Measurements from ENCODE around the gene ZNF543.

Gene ZNF543

DNA sequence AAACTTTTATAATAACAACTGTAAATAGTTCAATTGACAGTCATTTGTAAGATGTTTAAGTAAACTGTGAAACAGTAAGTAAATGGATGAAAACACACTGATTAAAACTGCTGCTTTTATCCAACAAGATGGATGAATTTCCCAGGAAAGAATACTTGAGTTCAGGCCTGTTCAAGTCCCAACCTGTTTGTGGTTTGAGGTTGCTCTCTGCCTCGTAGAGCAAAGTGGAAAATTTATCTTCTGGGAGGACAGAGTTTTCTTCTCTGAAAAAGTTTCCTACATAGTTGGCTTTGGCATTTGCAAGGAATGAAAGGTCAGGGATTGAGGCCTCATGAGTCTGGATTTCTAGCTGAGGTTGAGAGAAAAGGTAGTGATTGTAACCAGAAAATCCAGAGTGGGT, 15.2 kb upstream of the ZNF543 start:
- no peak overlapping the region for H3K4me3 ChIP-seq (ENCODE audit: low read depth, low read length, poor library complexity, severe bottlenecking)
- no peaks in the 10 kb centered on the region for H3K79me2 ChIP-seq (ENCODE audit: insufficient read depth, low read length)
- H3K9me3 ChIP-seq (ENCODE audit: low read length), result no peaks in the 10 kb centered on the region
- H4K20me1 ChIP-seq (ENCODE audit: insufficient read depth, low read length), result no peaks in the 10 kb centered on the region
- H3K27me3 ChIP-seq (ENCODE audit: insufficient read depth, low read length), result no peaks in the 10 kb centered on the region
- no peaks in the 10 kb centered on the region for H3K9me2 ChIP-seq (ENCODE audit: low read depth, low read length)
- no peaks in the 10 kb centered on the region for H3F3A ChIP-seq (ENCODE audit: insufficient read depth, low read length)
- TF ChIP-seq, protein P1, sequence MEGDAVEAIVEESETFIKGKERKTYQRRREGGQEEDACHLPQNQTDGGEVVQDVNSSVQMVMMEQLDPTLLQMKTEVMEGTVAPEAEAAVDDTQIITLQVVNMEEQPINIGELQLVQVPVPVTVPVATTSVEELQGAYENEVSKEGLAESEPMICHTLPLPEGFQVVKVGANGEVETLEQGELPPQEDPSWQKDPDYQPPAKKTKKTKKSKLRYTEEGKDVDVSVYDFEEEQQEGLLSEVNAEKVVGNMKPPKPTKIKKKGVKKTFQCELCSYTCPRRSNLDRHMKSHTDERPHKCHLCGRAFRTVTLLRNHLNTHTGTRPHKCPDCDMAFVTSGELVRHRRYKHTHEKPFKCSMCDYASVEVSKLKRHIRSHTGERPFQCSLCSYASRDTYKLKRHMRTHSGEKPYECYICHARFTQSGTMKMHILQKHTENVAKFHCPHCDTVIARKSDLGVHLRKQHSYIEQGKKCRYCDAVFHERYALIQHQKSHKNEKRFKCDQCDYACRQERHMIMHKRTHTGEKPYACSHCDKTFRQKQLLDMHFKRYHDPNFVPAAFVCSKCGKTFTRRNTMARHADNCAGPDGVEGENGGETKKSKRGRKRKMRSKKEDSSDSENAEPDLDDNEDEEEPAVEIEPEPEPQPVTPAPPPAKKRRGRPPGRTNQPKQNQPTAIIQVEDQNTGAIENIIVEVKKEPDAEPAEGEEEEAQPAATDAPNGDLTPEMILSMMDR (IDR thresholded peaks at IDR 0.05; ENCODE audit: low read length), result no peak
- TF ChIP-seq EZH2 (IDR thresholded peaks at IDR 0.05; ENCODE audit: borderline replicate concordance, low read length), result no peak
- no peaks in the 10 kb centered on the region for H3K4me1 ChIP-seq (ENCODE audit: insufficient read depth, low read length, severe bottlenecking)
- H3K4me2 ChIP-seq (ENCODE audit: low read length), result no peak overlapping the region
- H2AFZ ChIP-seq (ENCODE audit: low read length), result no peak overlapping the region
- H3K9ac ChIP-seq (ENCODE audit: low read length), result no peak overlapping the region
- H3K36me3 ChIP-seq (ENCODE audit: insufficient read depth, low read length), result peaks cover 41% of the 10 kb centered on the region
- H3K27ac ChIP-seq (ENCODE audit: low read depth, low read length, poor library complexity, severe bottlenecking), result no peak overlapping the region

DNA sequence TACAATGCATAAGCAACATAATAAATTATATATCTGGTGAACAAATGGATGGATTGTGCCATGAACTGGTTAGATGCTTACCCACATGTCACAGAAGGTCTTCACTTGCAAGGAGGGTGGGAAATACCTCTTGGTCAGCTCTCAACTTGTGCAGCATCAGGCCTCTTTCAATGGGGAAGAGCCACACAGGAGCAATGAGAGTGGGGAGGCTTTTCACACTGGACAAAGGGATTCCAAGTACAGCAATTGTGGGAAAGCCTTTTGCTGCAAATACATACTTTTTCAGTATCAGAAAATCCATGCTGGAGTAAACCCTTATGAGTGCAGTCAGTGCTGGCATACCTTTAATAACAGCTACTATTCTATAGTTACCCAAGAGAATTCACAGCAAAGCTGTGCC, 11.8 kb upstream of the ZNF543 start:
- Histone ChIP-seq H3K4me1 (ENCODE audit: insufficient read depth, low read length, severe bottlenecking) (no peaks in the 10 kb centered on the region), H3K79me2 (ENCODE audit: insufficient read depth, low read length) (no peaks in the 10 kb centered on the region), H3K4me3 (ENCODE audit: low read depth, low read length, poor library complexity, severe bottlenecking) (no peak overlapping the region), H3K36me3 (ENCODE audit: insufficient read depth, low read length) (peaks cover 11% of the 10 kb centered on the region), H3K4me2 (ENCODE audit: low read length) (no peak overlapping the region), H3K9me2 (ENCODE audit: low read depth, low read length) (no peaks in the 10 kb centered on the region), H3K9ac (ENCODE audit: low read length) (no peak overlapping the region), H3K9me3 (ENCODE audit: low read length) (no peaks in the 10 kb centered on the region), H2AFZ (ENCODE audit: low read length) (no peak overlapping the region), H3K27ac (ENCODE audit: low read depth, low read length, poor library complexity, severe bottlenecking) (no peak overlapping the region), H4K20me1 (ENCODE audit: insufficient read depth, low read length) (no peaks in the 10 kb centered on the region), H3F3A (ENCODE audit: insufficient read depth, low read length) (no peaks in the 10 kb centered on the region), H3K27me3 (ENCODE audit: insufficient read depth, low read length) (no peaks in the 10 kb centered on the region)
- TF ChIP-seq EZH2 (IDR thresholded peaks at IDR 0.05; ENCODE audit: borderline replicate concordance, low read length), result no peak
- TF ChIP-seq, protein P1 (IDR thresholded peaks at IDR 0.05; ENCODE audit: low read length), result no peak

DNA sequence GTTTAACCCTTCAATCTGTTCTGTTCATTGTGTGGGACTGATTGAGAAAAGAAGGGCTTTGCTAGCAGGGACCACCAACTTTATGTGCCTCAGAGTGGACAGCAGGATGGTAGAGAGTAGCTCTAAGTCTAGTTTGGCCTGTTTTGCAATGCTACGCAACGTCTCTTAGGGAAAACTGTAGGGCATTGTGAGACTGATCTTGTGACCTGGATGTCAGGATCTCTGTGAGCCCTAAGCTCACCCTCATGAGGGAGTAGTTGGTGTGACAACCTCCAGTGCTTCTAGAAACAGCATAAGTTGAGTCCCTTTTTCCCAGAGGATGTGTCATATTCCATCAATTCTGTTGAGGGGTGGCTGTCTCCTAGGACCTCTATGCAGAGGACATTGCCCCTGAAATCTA, 9.5 kb upstream of the ZNF543 start:
- Histone ChIP-seq H2AFZ (ENCODE audit: low read length) (no peak overlapping the region), H3K9me2 (ENCODE audit: low read depth, low read length) (no peaks in the 10 kb centered on the region), H3K9ac (ENCODE audit: low read length) (no peak overlapping the region), H3K4me1 (ENCODE audit: insufficient read depth, low read length, severe bottlenecking) (no peaks in the 10 kb centered on the region), H3K4me2 (ENCODE audit: low read length) (no peak overlapping the region), H3K79me2 (ENCODE audit: insufficient read depth, low read length) (no peaks in the 10 kb centered on the region), H3K27me3 (ENCODE audit: insufficient read depth, low read length) (no peaks in the 10 kb centered on the region), H3F3A (ENCODE audit: insufficient read depth, low read length) (no peaks in the 10 kb centered on the region), H4K20me1 (ENCODE audit: insufficient read depth, low read length) (no peaks in the 10 kb centered on the region), H3K4me3 (ENCODE audit: low read depth, low read length, poor library complexity, severe bottlenecking) (no peak overlapping the region), H3K36me3 (ENCODE audit: insufficient read depth, low read length) (no peaks in the 10 kb centered on the region), H3K27ac (ENCODE audit: low read depth, low read length, poor library complexity, severe bottlenecking) (no peak overlapping the region), H3K9me3 (ENCODE audit: low read length) (no peaks in the 10 kb centered on the region)
- TF ChIP-seq EZH2 (IDR thresholded peaks at IDR 0.05; ENCODE audit: borderline replicate concordance, low read length), result no peak
- TF ChIP-seq, protein P1 (IDR thresholded peaks at IDR 0.05; ENCODE audit: low read length), result no peak

All from OCI-LY1 (cell line).